Measurements from ENCODE around the gene RBCK1.
"Not testable (repeated sequence)": the region's sequence is repeated elsewhere in the genome, so short reads cannot be mapped to it uniquely, and the experiment has no call there.

The RBCK1 gene

GRCh38 chr20:373171-373890 lies 34.8 kb upstream of the RBCK1 start:
- H3K4me3 ChIP-seq (ENCODE audit: low read depth, low read length) = no peak overlapping the region
- DNase-seq (ENCODE audit: low read depth) = peak; percentile 67

DNA sequence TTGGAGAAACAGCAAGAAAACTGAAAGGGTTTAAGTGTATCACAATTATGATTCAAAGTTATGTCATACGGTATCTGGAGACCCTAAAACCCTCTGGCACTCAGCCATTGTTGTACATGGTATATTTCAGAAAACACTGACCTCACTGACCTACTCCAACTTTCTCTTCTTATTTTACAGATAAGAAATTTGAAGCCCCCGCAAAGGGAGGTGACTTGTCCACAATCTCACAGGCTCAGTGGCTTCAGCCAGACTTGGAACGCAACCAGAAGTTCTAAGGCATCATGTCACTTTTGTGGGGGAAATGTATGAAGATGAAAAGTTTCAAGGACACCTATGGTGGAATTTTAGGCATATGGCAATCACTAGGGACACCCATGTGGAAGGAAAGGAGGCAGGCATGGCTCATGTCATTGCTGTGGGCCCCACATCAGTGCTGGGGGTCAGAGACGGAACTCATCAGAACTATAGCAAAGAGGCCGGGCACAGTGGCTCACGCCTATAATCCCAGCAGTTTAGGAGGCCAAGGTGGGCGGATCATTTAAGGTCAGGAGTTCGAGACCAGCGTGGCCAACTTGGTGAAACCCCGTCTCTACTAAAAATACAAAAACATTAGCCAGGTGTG lies 32.7 kb upstream of the RBCK1 start:
- no peak overlapping the region for H3K4me3 ChIP-seq (ENCODE audit: low read depth, low read length)
- no peak for DNase-seq (ENCODE audit: low read depth)

- H3K4me3 ChIP-seq (ENCODE audit: low read depth, low read length) = no peak overlapping the region
- no peak for DNase-seq (ENCODE audit: low read depth)
Observed at GRCh38 chr20:376089-376488, 32.0 kb upstream of the RBCK1 start.

DNA sequence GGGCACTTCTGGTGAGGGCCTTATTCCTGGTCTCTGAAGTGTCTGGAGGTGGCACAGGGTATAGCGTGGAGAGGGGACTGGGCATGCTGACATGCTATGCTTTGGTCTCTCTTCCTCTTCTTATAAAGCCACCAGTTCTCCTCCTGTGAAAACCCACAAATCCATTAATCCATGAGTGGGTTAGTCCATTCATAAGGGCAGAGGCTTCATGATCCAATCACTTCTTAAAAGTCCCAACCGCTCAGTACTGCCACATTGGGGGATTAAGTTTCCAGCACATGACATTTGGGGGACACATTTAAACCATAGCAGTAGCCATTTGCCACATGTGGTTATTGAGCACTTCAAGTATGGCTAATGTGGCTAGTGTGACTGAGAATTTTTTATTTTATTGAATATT lies 31.3 kb upstream of the RBCK1 start:
- DNase-seq (ENCODE audit: low read depth) = no peak
- no peak overlapping the region for H3K4me3 ChIP-seq (ENCODE audit: low read depth, low read length)

- DNase-seq (ENCODE audit: low read depth); H3K4me3 ChIP-seq (ENCODE audit: low read depth, low read length): not testable (repeated sequence)
Observed at GRCh38 chr20:377578-377977, 30.5 kb upstream of the RBCK1 start.

DNA sequence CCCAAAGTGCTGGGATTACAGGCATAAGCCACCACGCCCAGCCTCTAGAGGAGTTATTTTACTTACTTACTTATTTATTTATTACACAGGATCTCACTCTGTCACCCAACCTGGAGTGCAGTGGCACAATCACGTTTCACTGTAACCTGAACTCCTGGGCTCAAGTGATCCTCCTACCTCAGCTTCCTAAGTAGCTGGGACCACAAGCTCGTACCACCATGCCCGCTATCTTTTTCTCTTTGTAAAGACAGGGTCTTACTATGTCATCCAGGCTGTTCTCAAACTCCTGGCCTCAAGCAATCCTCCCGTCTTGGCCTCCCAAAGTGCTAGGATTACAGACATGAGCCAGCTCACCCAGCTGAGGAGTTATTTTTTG lies 29.1 kb upstream of the RBCK1 start:
- DNase-seq (ENCODE audit: low read depth) = no peak
- no peak overlapping the region for H3K4me3 ChIP-seq (ENCODE audit: low read depth, low read length)

DNA sequence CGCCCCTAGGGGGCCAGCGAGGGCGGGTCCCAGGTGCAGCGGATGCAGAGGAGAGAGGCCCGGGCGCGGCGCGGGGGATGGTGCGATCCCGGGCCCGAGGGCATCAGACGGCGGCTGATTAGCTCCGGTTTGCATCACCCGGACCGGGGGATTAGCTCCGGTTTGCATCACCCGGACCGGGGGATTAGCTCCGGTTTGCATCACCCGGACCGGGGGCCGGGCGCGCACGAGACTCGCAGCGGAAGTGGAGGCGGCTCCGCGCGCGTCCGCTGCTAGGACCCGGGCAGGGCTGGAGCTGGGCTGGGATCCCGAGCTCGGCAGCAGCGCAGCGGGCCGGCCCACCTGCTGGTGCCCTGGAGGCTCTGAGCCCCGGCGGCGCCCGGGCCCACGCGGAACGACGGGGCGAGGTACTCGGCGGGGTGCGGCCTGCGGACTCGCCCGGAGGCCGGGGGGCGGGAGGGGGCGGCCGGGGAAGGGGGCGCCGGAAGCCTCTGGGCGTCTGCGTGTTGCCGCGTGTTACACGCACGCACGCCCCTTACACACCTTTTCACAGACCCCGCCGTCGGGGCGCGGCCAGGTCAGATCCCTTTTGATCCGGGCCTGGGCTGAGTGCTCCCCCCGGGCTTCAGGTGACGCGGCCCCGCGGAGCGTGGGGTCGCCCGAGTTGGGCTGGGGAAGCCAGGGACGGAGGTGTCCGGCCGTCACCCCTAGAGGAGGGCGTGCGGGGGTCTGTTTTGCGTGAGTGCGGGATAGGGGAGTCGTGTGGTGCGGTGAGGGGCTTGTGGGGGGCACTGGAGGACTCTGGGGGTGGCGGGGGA lies 27.1 kb upstream of the RBCK1 start:
- peak overlapping the region; percentile 77 for H3K4me3 ChIP-seq (ENCODE audit: low read depth, low read length)
- DNase-seq (ENCODE audit: low read depth) = no peak

GRCh38 chr20:381581-382290 lies 26.4 kb upstream of the RBCK1 start:
- H3K4me3 ChIP-seq (ENCODE audit: low read depth, low read length) = peak overlapping the region; percentile 77
- DNase-seq (ENCODE audit: low read depth) = peak; percentile 45

GRCh38 chr20:382291-383115 lies 25.6 kb upstream of the RBCK1 start:
- no peak for DNase-seq (ENCODE audit: low read depth)
- peak overlapping the region; percentile 77 for H3K4me3 ChIP-seq (ENCODE audit: low read depth, low read length)

- DNase-seq (ENCODE audit: low read depth) = no peak
- no peak overlapping the region for H3K4me3 ChIP-seq (ENCODE audit: low read depth, low read length)
Observed at GRCh38 chr20:383889-384288, 24.2 kb upstream of the RBCK1 start.

DNA sequence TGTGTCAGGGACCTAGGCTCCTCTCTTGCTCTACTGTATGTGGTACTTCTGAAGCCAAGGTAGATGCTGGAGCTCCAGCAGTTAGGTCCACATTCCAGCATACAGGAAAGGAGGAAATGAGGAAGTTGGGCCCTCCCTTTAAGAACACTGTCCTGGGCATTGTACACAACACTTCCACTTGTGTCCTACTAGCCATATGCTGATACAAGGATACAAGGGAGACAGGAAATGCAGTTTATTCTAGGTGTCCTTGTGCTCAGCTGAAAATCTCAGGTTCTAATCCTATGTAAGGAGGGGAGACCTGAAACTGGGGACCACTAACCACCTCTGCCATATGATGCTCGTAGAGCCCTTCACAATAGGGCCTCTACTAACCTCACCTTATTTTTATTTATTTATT lies 23.4 kb upstream of the RBCK1 start:
- no peak for DNase-seq (ENCODE audit: low read depth)

DNA sequence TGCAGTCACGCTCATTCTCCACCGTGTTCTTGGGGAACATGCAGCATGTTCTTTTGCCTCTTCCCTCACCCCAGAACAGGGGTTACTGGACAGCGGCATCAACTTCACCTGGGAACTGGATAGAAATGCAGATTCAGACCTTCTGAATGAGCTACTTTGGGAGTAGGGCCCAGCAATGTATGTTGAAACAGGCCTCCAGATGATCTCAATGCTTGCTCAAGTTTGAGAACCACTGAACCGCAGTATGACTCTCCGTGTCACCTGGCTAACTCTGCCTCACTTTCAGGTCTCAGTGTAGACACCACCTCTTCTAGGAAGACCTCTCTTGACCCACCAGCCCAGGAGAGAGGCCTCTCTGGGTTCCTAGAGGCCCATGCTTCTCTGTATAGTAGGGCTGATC lies 22.7 kb upstream of the RBCK1 start:
- DNase-seq (ENCODE audit: low read depth) = no peak
- no peak overlapping the region for H3K4me3 ChIP-seq (ENCODE audit: low read depth, low read length)

More for the DNA sequence above, 23.4 kb upstream of the RBCK1 start:
- no peak overlapping the region for H3K4me3 ChIP-seq (ENCODE audit: low read depth, low read length)

- not testable (repeated sequence) for DNase-seq (ENCODE audit: low read depth); H3K4me3 ChIP-seq (ENCODE audit: low read depth, low read length)
Observed at GRCh38 chr20:386634-387033, 21.5 kb upstream of the RBCK1 start.

GRCh38 chr20:387520-387919 lies 20.6 kb upstream of the RBCK1 start:
- H3K4me3 ChIP-seq (ENCODE audit: low read depth, low read length) = no peak overlapping the region
- no peak for DNase-seq (ENCODE audit: low read depth)

- no peak for DNase-seq (ENCODE audit: low read depth)
Observed at GRCh38 chr20:388034-388994, 19.8 kb upstream of the RBCK1 start.

DNA sequence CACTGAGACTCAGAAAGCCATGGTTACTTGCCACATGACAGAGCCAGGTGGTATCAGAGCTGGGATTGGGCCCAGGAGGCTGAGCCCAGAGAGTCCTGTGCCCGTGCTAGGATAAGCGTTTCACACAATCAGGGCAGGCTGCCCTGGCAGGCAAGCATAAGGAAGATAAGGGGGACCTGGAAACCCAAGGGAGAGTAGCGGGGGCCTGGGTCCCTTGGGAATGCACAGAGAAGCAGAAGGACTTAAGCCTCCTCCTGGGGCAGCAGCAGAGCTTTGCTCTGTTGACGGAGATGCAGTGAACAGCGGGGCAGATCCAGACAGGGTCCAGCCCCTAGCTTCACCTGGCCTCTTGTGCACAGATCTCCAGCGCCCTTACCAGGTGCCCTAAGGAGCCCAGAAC lies 18.9 kb upstream of the RBCK1 start:
- no peak for DNase-seq (ENCODE audit: low read depth)
- H3K4me3 ChIP-seq (ENCODE audit: low read depth, low read length) = no peak overlapping the region

More at GRCh38 chr20:388034-388994, 19.8 kb upstream of the RBCK1 start:
- no peak overlapping the region for H3K4me3 ChIP-seq (ENCODE audit: low read depth, low read length)

DNA sequence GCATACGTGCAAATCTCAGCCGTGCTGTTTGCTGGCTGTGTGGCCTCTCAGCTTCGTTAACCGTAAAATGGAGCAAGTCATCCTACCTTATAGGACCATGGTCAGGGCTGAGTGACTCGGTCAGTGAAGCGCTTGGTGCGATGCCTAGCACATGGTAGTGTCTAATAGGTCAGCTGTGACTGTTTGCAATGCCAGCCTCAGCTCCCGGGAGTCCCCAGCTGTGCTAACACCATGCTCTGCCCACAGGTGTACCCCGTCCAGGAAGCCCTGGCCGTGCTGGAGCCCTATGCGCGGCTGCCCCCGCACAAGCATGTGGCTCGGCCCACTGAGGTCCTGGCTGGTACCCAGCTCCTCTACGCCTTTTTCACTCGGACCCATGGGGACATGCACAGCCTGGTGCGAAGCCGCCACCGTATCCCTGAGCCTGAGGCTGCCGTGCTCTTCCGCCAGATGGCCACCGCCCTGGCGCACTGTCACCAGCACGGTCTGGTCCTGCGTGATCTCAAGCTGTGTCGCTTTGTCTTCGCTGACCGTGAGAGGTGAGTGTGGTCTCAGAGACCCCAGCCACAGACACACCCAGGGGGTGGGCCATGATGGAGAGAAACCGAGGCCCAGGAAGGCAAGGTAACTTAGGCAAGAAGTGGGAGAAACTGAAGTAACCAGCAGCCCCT lies 16.9 kb upstream of the RBCK1 start:
- no peak for DNase-seq (ENCODE audit: low read depth)
- no peak overlapping the region for H3K4me3 ChIP-seq (ENCODE audit: low read depth, low read length)

Measured in skeletal muscle cell (primary cell).